CD14-positive monocyte (primary cell): ENCODE data around the gene TRIM52. TPM values are rescaled to one million over a fixed set of nuclear protein-coding genes. Genes with fewer than 3 reads are reported as not detected.

Source experiments
- DNase-seq, 3 donors: peaks; one replicate each; pipeline ENCODE4 v3.0.0-alpha.2; 2011 to 2022
- H2AFZ ChIP-seq: 2 replicates; pipeline ENCODE4 v1.6.0; 2012; ENCODE audit warnings: mild to moderate bottlenecking, low read depth, low read length, inconsistent platforms; ENCODE audit not compliant: insufficient read depth, poor library complexity, severe bottlenecking
- H3K27ac ChIP-seq, 2 donors: 1 replicate in 1 of 2; 2 replicates in 1 of 2; pipeline ENCODE4 v1.5.1; 2012 to 2013; ENCODE audit warnings: low read length in 2 of 2, control low read depth in 1 of 2, inconsistent platforms in 1 of 2, low read depth in 1 of 2, mild to moderate bottlenecking in 1 of 2
- H3K27me3 ChIP-seq, 2 donors: one replicate each; pipeline versions ENCODE4 v1.6.0 to v1.6.1; 2011 to 2013; ENCODE audit warnings: low read length in 2 of 2; ENCODE audit not compliant: control insufficient read depth in 2 of 2, insufficient read depth in 2 of 2
- H3K36me3 ChIP-seq, 2 donors: replicated peaks in 1 of 2; 1 replicate in 1 of 2; 2 replicates in 1 of 2; pipeline versions ENCODE4 v1.5.1 to v1.6.1; 2012 to 2013; ENCODE audit warnings: low read length in 2 of 2, control low read depth in 1 of 2, inconsistent platforms in 1 of 2, mild to moderate bottlenecking in 1 of 2; ENCODE audit not compliant: insufficient read depth in 2 of 2, control insufficient read depth in 1 of 2
- H3K4me1 ChIP-seq, 2 donors: 1 replicate in 1 of 2; 2 replicates in 1 of 2; pipeline versions ENCODE4 v1.5.1 to v1.6.1; 2012 to 2013; ENCODE audit warnings: low read length in 2 of 2, control low read depth in 1 of 2, inconsistent platforms in 1 of 2, mild to moderate bottlenecking in 1 of 2, moderate library complexity in 1 of 2; ENCODE audit not compliant: insufficient read depth in 2 of 2, control insufficient read depth in 1 of 2
- H3K4me2 ChIP-seq: replicated peaks from 2 replicates; pipeline ENCODE3; 2012; ENCODE audit warnings: low read length, moderate library complexity, mild to moderate bottlenecking; ENCODE audit not compliant: poor library complexity, severe bottlenecking; ENCODE audit errors: extremely low read depth
- H3K4me3 ChIP-seq, 3 experiments: fragments of 200-600 bp in 1 of 3; sonication (generic) in 1 of 3; replicated peaks in 1 of 3; 1 replicate in 2 of 3; 2 replicates in 1 of 3; pipeline ENCODE4 v1.5.1; 2011 to 2013; ENCODE audit warnings: low read length in 3 of 3, mild to moderate bottlenecking in 3 of 3, control low read depth in 2 of 3, low read depth in 2 of 3, inconsistent platforms in 1 of 3, moderate library complexity in 1 of 3
- H3K79me2 ChIP-seq: 2 replicates; pipeline ENCODE4 v1.6.0; 2012; ENCODE audit warnings: mild to moderate bottlenecking, control low read depth, inconsistent platforms, low read length, moderate library complexity; ENCODE audit not compliant: insufficient read depth
- H3K9ac ChIP-seq: 2 replicates; pipeline ENCODE4 v1.6.0; 2017; ENCODE audit warnings: low read length, mild to moderate bottlenecking; ENCODE audit not compliant: insufficient read depth, poor library complexity, severe bottlenecking
- H3K9me3 ChIP-seq, 2 donors: replicated peaks in 1 of 2; 1 replicate in 1 of 2; 2 replicates in 1 of 2; pipeline versions ENCODE4 v1.5.1 to v1.6.1; 2012 to 2013; ENCODE audit warnings: low read length in 2 of 2, control low read depth in 1 of 2; ENCODE audit not compliant: control insufficient read depth in 1 of 2, insufficient read depth in 1 of 2
- H4K20me1 ChIP-seq: 2 replicates; pipeline ENCODE4 v1.6.0; 2012; ENCODE audit warnings: mild to moderate bottlenecking, low read length, control low read depth, moderate library complexity; ENCODE audit not compliant: insufficient read depth
- H3K27ac Mint-ChIP-seq, 7 donors: one replicate each; pipeline ENCODE4 v1.8.0; 2020; ENCODE audit warnings: mild to moderate bottlenecking in 7 of 7, mixed read lengths in 7 of 7, moderate library complexity in 6 of 7, inconsistent platforms in 2 of 7
- H3K27me3 Mint-ChIP-seq, 3 donors: one replicate each; pipeline ENCODE4 v1.8.0; 2021 to 2022; ENCODE audit warnings: low read depth in 3 of 3, mild to moderate bottlenecking in 3 of 3, mixed read lengths in 3 of 3, moderate library complexity in 3 of 3, inconsistent platforms in 1 of 3
- H3K36me3 Mint-ChIP-seq, 2 donors: one replicate each; pipeline ENCODE4 v1.8.0; 2020; ENCODE audit warnings: mixed read lengths in 2 of 2, inconsistent platforms in 1 of 2, mild to moderate bottlenecking in 1 of 2
- H3K4me1 Mint-ChIP-seq: one replicate; pipeline ENCODE4 v1.8.0; 2020; ENCODE audit warnings: mild to moderate bottlenecking, mixed read lengths
- H3K4me3 Mint-ChIP-seq, 2 donors: one replicate each; pipeline ENCODE4 v1.8.0; 2020; ENCODE audit warnings: mild to moderate bottlenecking in 2 of 2, mixed read lengths in 2 of 2, moderate library complexity in 1 of 2
- H3K9me3 Mint-ChIP-seq, 7 donors: one replicate each; pipeline ENCODE4 v1.8.0; 2020 to 2022; ENCODE audit warnings: mixed read lengths in 7 of 7, mild to moderate bottlenecking in 6 of 7, moderate library complexity in 6 of 7, inconsistent platforms in 2 of 7
- CTCF ChIP-seq: fragments of 200-600 bp; IDR thresholded peaks from one replicate; pipeline ENCODE4 v1.8.0; 2022; ENCODE audit warnings: antibody characterized with exemption, mild to moderate bottlenecking
- WGBS: methylation state at CpG from one replicate; pipeline ENCODE4 v1.1.5; 2013; ENCODE audit warnings: missing lambda C conversion rate; ENCODE audit not compliant: insufficient coverage; 5-methylcytosine and 5-hydroxymethylcytosine counted together
- intact Hi-C, 2 donors: fragments of 100-400 bp; cut with micrococcal nuclease; formaldehyde crosslinking; loops; one replicate each; pipeline versions ENCODE4 v1.15.0 to v1.15.1; 2023
- polyA plus RNA-seq, 3 donors: library from polyadenylated mRNA; depleted of rRNA in 1 of 3; unstranded in 2 of 3; stranded (reverse) in 1 of 3; fragments of 300-500 nt in 2 of 3; fragments of >200 nt in 1 of 3; fragmentation: Illumina TruSeq in 2 of 3; gene quantifications; 1 replicate in 2 of 3; 2 replicates in 1 of 3; pipeline ENCODE4 v1.2.3, GENCODE V29; 2012 to 2021

Gene TRIM52
- polyA plus RNA-seq, 3 donors, result 5.7 to 26.0 (median 8.5) TPM

GRCh38 chr5:181237729-181238385 is 23.1 kb downstream of the TRIM52 start:
- Mint-ChIP-seq H3K36me3 (peaks cover 84 to 93% of the 10 kb centered on the region in 2 donors), H3K27me3 (peaks cover 0 to 2% (median 0%) of the 10 kb centered on the region in 3 donors)
- peak overlapping the region in 1 of 2 donors; percentile 12 for H3K27ac ChIP-seq

More at GRCh38 chr5:181237729-181238385, 23.1 kb downstream of the TRIM52 start:
- H3K9me3 Mint-ChIP-seq, result peaks cover 0 to 3% (median 0%) of the 10 kb centered on the region in 7 donors
- WGBS, result 100% methylated on average over 4 of the region's 5 CpGs
- Histone ChIP-seq H3K9me3 (no peaks in the 10 kb centered on the region), H3K36me3 (peaks cover 80 to 91% of the 10 kb centered on the region in 2 donors), H3K27me3 (no peaks in the 10 kb centered on the region), H3K4me2 (no peak overlapping the region), H2AFZ (no peak overlapping the region), H3K9ac (no peak overlapping the region), H3K79me2 (peaks cover 47% of the 10 kb centered on the region), H3K4me3 (no peak overlapping the region), H3K4me1 (peaks cover 16 to 19% of the 10 kb centered on the region in 2 donors), H4K20me1 (peaks cover 84% of the 10 kb centered on the region)
- DNase-seq, result no peak
- no peak for TF ChIP-seq CTCF
- peaks cover 21% of the 10 kb centered on the region for H3K4me1 Mint-ChIP-seq
- peak overlapping the region in 5 of 7 donors; percentile 24 to 76 (median 43) for H3K27ac Mint-ChIP-seq
- intact Hi-C loops, result no loop called here
- H3K4me3 Mint-ChIP-seq, result no peak overlapping the region
